Liver (tissue), 9 donors: ENCODE data around the gene MAP4K1. TPM values are rescaled to one million over a fixed set of nuclear protein-coding genes. Genes with fewer than 3 reads are reported as not detected.

ENCODE experiments used
- DNase-seq: peaks from one replicate; pipeline ENCODE4 v3.0.0-alpha.2; 2017; ENCODE audit warnings: low spot score
- H3K27ac ChIP-seq, 2 donors: one replicate each; pipeline ENCODE4 v1.7.0; 2013; ENCODE audit warnings: inconsistent platforms in 2 of 2, low read length in 2 of 2, control low read depth in 1 of 2, low read depth in 1 of 2, mild to moderate bottlenecking in 1 of 2
- H3K27me3 ChIP-seq, 4 donors: one replicate each; pipeline versions ENCODE4 v1.6.1 to v1.7.0; 2013; ENCODE audit warnings: low read length in 3 of 4, inconsistent platforms in 1 of 4, mild to moderate bottlenecking in 1 of 4, moderate library complexity in 1 of 4; ENCODE audit not compliant: control insufficient read depth in 4 of 4, insufficient read depth in 4 of 4
- H3K36me3 ChIP-seq, 4 donors: one replicate each; pipeline versions ENCODE4 v1.6.1 to v1.7.0; 2013; ENCODE audit warnings: low read length in 3 of 4, mild to moderate bottlenecking in 3 of 4, low read depth in 1 of 4, moderate library complexity in 1 of 4; ENCODE audit not compliant: control insufficient read depth in 4 of 4, insufficient read depth in 3 of 4
- H3K4me1 ChIP-seq, 4 donors: one replicate each; pipeline versions ENCODE4 v1.6.1 to v1.7.0; 2013; ENCODE audit warnings: low read length in 3 of 4, mild to moderate bottlenecking in 3 of 4, moderate library complexity in 1 of 4; ENCODE audit not compliant: control insufficient read depth in 4 of 4, insufficient read depth in 4 of 4
- H3K4me3 ChIP-seq, 3 donors: one replicate each; pipeline versions ENCODE4 v1.6.1 to v1.7.0; 2013; ENCODE audit warnings: low read length in 3 of 3, control low read depth in 1 of 3, low read depth in 1 of 3, mild to moderate bottlenecking in 1 of 3
- H3K9ac ChIP-seq, 2 donors: one replicate each; pipeline ENCODE4 v1.7.0; 2013; ENCODE audit warnings: low read length in 2 of 2, mild to moderate bottlenecking in 2 of 2, moderate library complexity in 2 of 2, control low read depth in 1 of 2, low read depth in 1 of 2
- H3K9me3 ChIP-seq, 4 donors: one replicate each; pipeline versions ENCODE4 v1.6.1 to v1.7.0; 2013; ENCODE audit warnings: low read length in 3 of 4; ENCODE audit not compliant: control insufficient read depth in 4 of 4
- CTCF ChIP-seq: fragments of 150-350 bp; IDR thresholded peaks from 2 replicates; pipeline ENCODE4 v1.5.1; 2017; ENCODE audit warnings: improper control_type of control experiment, low read depth, low read length; ENCODE audit not compliant: missing input control
- EGR1 ChIP-seq, 2 donors: IDR thresholded peaks; 2 replicates each; pipeline ENCODE4 v1.6.1; 2016 to 2018; ENCODE audit warnings: antibody characterized with exemption in 2 of 2, low read depth in 2 of 2
- FOXA1 ChIP-seq: IDR thresholded peaks from 2 replicates; pipeline ENCODE4 v1.6.1; 2016; ENCODE audit warnings: antibody characterized with exemption
- FOXA2 ChIP-seq: IDR thresholded peaks from 2 replicates; pipeline ENCODE4 v1.6.1; 2016; ENCODE audit warnings: antibody characterized with exemption
- GABPA ChIP-seq, 2 donors: IDR thresholded peaks in 1 of 2; conservative IDR thresholded peaks in 1 of 2; 2 replicates each; pipeline ENCODE4 v1.6.1; 2016; ENCODE audit warnings: antibody characterized with exemption in 2 of 2, mild to moderate bottlenecking in 1 of 2, moderate library complexity in 1 of 2
- HNF4A ChIP-seq, 2 donors: conservative IDR thresholded peaks; 2 replicates each; pipeline ENCODE4 v1.6.1; 2016; ENCODE audit warnings: antibody characterized with exemption in 2 of 2, mild to moderate bottlenecking in 2 of 2
- HNF4G ChIP-seq: IDR thresholded peaks from 2 replicates; pipeline ENCODE4 v1.6.1; 2016; ENCODE audit warnings: antibody characterized with exemption
- JUND ChIP-seq, 2 donors: IDR thresholded peaks; 2 replicates each; pipeline ENCODE4 v1.6.1; 2016; ENCODE audit warnings: antibody characterized with exemption in 2 of 2
- MAX ChIP-seq: IDR thresholded peaks from 2 replicates; pipeline ENCODE4 v1.6.1; 2016; ENCODE audit warnings: antibody characterized with exemption
- NR2F2 ChIP-seq: IDR thresholded peaks from 2 replicates; pipeline ENCODE4 v1.6.1; 2016; ENCODE audit warnings: antibody characterized with exemption
- RAD21 ChIP-seq, 2 donors: IDR thresholded peaks; 2 replicates each; pipeline ENCODE4 v1.6.1; 2016; ENCODE audit warnings: antibody characterized with exemption in 2 of 2, mild to moderate bottlenecking in 2 of 2
- RXRA ChIP-seq, 2 donors: IDR thresholded peaks; 2 replicates each; pipeline ENCODE4 v1.6.1; 2017 to 2018; ENCODE audit warnings: antibody characterized with exemption in 2 of 2, mild to moderate bottlenecking in 1 of 2
- SP1 ChIP-seq: IDR thresholded peaks from 2 replicates; pipeline ENCODE4 v1.6.1; 2018; ENCODE audit warnings: antibody characterized with exemption, mild to moderate bottlenecking
- TAF1 ChIP-seq: conservative IDR thresholded peaks from 2 replicates; pipeline ENCODE4 v1.6.1; 2016; ENCODE audit warnings: antibody characterized with exemption, mild to moderate bottlenecking
- YY1 ChIP-seq: IDR thresholded peaks from 2 replicates; pipeline ENCODE4 v1.6.1; 2016; ENCODE audit warnings: antibody characterized with exemption, mild to moderate bottlenecking
- ZBTB33 ChIP-seq: IDR thresholded peaks from 2 replicates; pipeline ENCODE4 v1.6.1; 2016; ENCODE audit warnings: antibody characterized with exemption
- WGBS: extraction: QIAGEN DNeasy Blood & Tissue Kit; methylation state at CpG from one replicate; pipeline ENCODE4 v1.1.7; 2013; 5-methylcytosine and 5-hydroxymethylcytosine counted together
- polyA plus RNA-seq, 2 donors: library from polyadenylated mRNA; stranded (reverse) in 1 of 2; unstranded in 1 of 2; fragments of 200-250 nt in 1 of 2; fragments of >200 nt in 1 of 2; fragmentation: Nextera tagmentation in 1 of 2; extraction: Ambion mirVana in 1 of 2; gene quantifications; one replicate each; pipeline versions ENCODE4 v1.2.1 to v1.2.3, GENCODE V29; 2013 to 2015
- total RNA-seq, 2 donors: library from RNA; depleted of rRNA; stranded (reverse); fragments of >200 nt; gene quantifications; one replicate each; pipeline ENCODE4 v1.2.3, GENCODE V29; 2014
- TF ChIP-seq, protein P1 (sequence below): IDR thresholded peaks from 2 replicates; pipeline ENCODE4 v1.6.1; 2016; ENCODE audit warnings: antibody characterized with exemption
- TF ChIP-seq, protein P2 (sequence below): IDR thresholded peaks from 2 replicates; pipeline ENCODE4 v1.6.1; 2016; ENCODE audit warnings: antibody characterized with exemption, mild to moderate bottlenecking
- donor health status: healthy.
- donor health status: healthy.
- donor health status: healthy.
- donor health status: healthy.
- donor health status: healthy.

MAP4K1 gene
- total and polyA plus RNA-seq, 4 donors = 0.89 to 3.1 (median 1.9) TPM

DNA sequence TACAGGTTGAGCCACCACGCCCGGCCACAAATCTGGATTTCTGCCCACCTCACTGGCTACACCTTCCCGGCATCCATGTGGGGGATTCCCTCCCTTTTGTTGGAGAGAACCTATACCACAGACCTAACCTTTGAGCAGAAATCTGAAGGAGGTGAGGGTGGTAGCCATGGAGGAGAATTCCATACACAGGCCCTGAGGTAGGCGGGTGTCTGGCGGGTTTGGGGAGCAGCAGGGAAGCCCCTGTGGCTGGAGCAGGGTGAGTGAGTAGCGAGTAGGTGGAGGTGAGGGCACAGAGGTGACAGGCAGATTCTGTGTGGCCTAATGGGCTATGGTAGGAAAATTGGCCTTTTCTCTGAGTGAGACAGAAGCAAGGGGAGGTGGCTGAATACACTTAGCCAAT lies 11.8 kb upstream of the MAP4K1 start:
- 96% methylated on average over 6 of the region's 6 CpGs for WGBS
- H3K4me1 ChIP-seq = no peaks in the 10 kb centered on the region
- H3K9ac ChIP-seq = no peak overlapping the region
- TF ChIP-seq RXRA (IDR thresholded peaks at IDR 0.05) (no peak), GABPA (IDR thresholded peaks at IDR 0.05 in 1 of 2, conservative IDR thresholded peaks at IDR 0.05 in 1 of 2) (no peak), MAX (no peak), SP1 (no peak), EGR1 (IDR thresholded peaks at IDR 0.05; ENCODE audit: low read depth in 2 of 2) (no peak), FOXA2 (no peak), NR2F2 (no peak), CTCF (no peak), FOXA1 (no peak), RAD21 (IDR thresholded peaks at IDR 0.05) (no peak), TAF1 (no peak), HNF4A (conservative IDR thresholded peaks at IDR 0.05) (no peak), ZBTB33 (no peak), JUND (IDR thresholded peaks at IDR 0.05) (no peak), HNF4G (no peak), YY1 (no peak)
- TF ChIP-seq, protein P1, sequence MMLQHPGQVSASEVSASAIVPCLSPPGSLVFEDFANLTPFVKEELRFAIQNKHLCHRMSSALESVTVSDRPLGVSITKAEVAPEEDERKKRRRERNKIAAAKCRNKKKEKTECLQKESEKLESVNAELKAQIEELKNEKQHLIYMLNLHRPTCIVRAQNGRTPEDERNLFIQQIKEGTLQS = no peak
- TF ChIP-seq, protein P2, sequence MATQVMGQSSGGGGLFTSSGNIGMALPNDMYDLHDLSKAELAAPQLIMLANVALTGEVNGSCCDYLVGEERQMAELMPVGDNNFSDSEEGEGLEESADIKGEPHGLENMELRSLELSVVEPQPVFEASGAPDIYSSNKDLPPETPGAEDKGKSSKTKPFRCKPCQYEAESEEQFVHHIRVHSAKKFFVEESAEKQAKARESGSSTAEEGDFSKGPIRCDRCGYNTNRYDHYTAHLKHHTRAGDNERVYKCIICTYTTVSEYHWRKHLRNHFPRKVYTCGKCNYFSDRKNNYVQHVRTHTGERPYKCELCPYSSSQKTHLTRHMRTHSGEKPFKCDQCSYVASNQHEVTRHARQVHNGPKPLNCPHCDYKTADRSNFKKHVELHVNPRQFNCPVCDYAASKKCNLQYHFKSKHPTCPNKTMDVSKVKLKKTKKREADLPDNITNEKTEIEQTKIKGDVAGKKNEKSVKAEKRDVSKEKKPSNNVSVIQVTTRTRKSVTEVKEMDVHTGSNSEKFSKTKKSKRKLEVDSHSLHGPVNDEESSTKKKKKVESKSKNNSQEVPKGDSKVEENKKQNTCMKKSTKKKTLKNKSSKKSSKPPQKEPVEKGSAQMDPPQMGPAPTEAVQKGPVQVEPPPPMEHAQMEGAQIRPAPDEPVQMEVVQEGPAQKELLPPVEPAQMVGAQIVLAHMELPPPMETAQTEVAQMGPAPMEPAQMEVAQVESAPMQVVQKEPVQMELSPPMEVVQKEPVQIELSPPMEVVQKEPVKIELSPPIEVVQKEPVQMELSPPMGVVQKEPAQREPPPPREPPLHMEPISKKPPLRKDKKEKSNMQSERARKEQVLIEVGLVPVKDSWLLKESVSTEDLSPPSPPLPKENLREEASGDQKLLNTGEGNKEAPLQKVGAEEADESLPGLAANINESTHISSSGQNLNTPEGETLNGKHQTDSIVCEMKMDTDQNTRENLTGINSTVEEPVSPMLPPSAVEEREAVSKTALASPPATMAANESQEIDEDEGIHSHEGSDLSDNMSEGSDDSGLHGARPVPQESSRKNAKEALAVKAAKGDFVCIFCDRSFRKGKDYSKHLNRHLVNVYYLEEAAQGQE = no peak
- no peaks in the 10 kb centered on the region for H3K27me3 ChIP-seq
- no peak overlapping the region for H3K4me3 ChIP-seq
- no peak overlapping the region for H3K27ac ChIP-seq
- H3K9me3 ChIP-seq = no peaks in the 10 kb centered on the region
- no peak for DNase-seq
- peaks cover 18 to 54% (median 29%) of the 10 kb centered on the region in 4 donors for H3K36me3 ChIP-seq
